Adrenal gland (tissue), 12 donors: ENCODE results near the gene TBC1D9B. TPM values are rescaled to one million over a fixed set of nuclear protein-coding genes. Genes with fewer than 3 reads are reported as not detected.
"Not testable (repeated sequence)": the region's sequence is repeated elsewhere in the genome, so short reads cannot be mapped to it uniquely, and the experiment has no call there.

Source experiments
- DNase-seq, 7 donors: peaks; one replicate each; pipeline ENCODE4 v3.0.0-alpha.2; 2019 to 2020
- H3K27ac ChIP-seq, 5 donors: fragments of 200-600 bp; sonication (generic) in 4 of 5; 1 replicate in 3 of 5; 2 replicates in 2 of 5; pipeline versions ENCODE4 v1.5.1 to v1.8.0; 2016 to 2020; ENCODE audit warnings: mild to moderate bottlenecking in 1 of 5
- H3K27me3 ChIP-seq: fragments of 200-600 bp; 2 replicates; pipeline ENCODE4 v1.8.0; 2021
- H3K36me3 ChIP-seq, 2 donors: fragments of 200-600 bp; replicated peaks in 1 of 2; 1 replicate in 1 of 2; 2 replicates in 1 of 2; pipeline versions ENCODE4 v1.5.1 to v1.8.0; 2018 to 2022
- H3K4me1 ChIP-seq, 2 donors: fragments of 200-600 bp; replicated peaks in 1 of 2; 1 replicate in 1 of 2; 2 replicates in 1 of 2; pipeline versions ENCODE4 v1.5.1 to v1.8.0; 2018 to 2021
- H3K4me3 ChIP-seq, 4 donors: fragments of 200-600 bp; sonication (generic) in 3 of 4; one replicate each; pipeline ENCODE4 v1.5.1; 2016 to 2018
- H3K9me3 ChIP-seq, 3 donors: fragments of 200-600 bp; sonication (generic) in 1 of 3; replicated peaks in 1 of 3; 1 replicate in 2 of 3; 2 replicates in 1 of 3; pipeline versions ENCODE4 v1.5.1 to v1.8.0; 2016 to 2021
- CTCF ChIP-seq, 6 experiments: fragments of 450-650 bp in 4 of 6; fragments of 200-600 bp in 2 of 6; sonication (generic) in 1 of 6; IDR thresholded peaks; 1 replicate in 5 of 6; 2 replicates in 1 of 6; pipeline versions ENCODE4 v1.5.1 to v1.8.0; 2016 to 2021; ENCODE audit warnings: antibody characterized with exemption in 6 of 6, mild to moderate bottlenecking in 2 of 6, moderate library complexity in 1 of 6
- POLR2A ChIP-seq, 2 donors: fragments of 450-650 bp; IDR thresholded peaks; one replicate each; pipeline ENCODE4 v1.6.1; 2017; ENCODE audit warnings: antibody characterized with exemption in 2 of 2, mild to moderate bottlenecking in 2 of 2, moderate library complexity in 1 of 2
- WGBS, 4 donors: extraction: QIAGEN DNeasy Blood & Tissue Kit in 2 of 4; methylation state at CpG; one replicate each; pipeline versions ENCODE4 v1.1.5 to v1.1.7; 2013 to 2017; 5-methylcytosine and 5-hydroxymethylcytosine counted together
- intact Hi-C, 2 donors: fragments of 100-400 bp; cut with DNase I; formaldehyde crosslinking; loops; one replicate each; pipeline versions ENCODE4 v1.14.1 to v1.15.0; 2022 to 2023
- polyA plus RNA-seq, 3 donors: library from polyadenylated mRNA; stranded (reverse); fragments of 200-250 nt in 2 of 3; fragments of 350-450 nt in 1 of 3; fragmentation: Illumina TruSeq in 1 of 3; extraction: RNeasy Lipid Tissue Mini Kit (QIAGEN cat#74804) in 1 of 3; gene quantifications; one replicate each; pipeline ENCODE4 v1.2.3, GENCODE V29; 2013 to 2014
- total RNA-seq, 9 donors: library from RNA; depleted of rRNA in 4 of 9; stranded (reverse); fragments of >200 nt in 4 of 9; fragments of 120-200 nt in 1 of 9; fragmentation: NEBNext Ultra II Directional in 1 of 9; extraction: Animal tissue kit (Norgen Biotek cat#: 25700) in 1 of 9; gene quantifications; one replicate each; pipeline versions ENCODE4 v1.1.0 to v1.2.4, GENCODE V29; 2013 to 2023
- donor health status: healthy with polysubstance abuse.
- donor health status: Bipolar disorder and iron deficiency.
- donor health status: DM: yes; HTN: yes; CAD: no.
- donor health status: DM: no; HTN: no; CAD: no.
- donor health status: DM: no; HTN: no; CAD: no.
- donor health status: DM: yes; HTN: yes; CAD: no.

TBC1D9B gene
- total and polyA plus RNA-seq, 12 donors = 30.7 to 192 (median 128) TPM

- Histone ChIP-seq H3K4me3 (no peak overlapping the region), H3K4me1 (no peaks in the 10 kb centered on the region), H3K27me3 (no peaks in the 10 kb centered on the region), H3K27ac (no peak overlapping the region), H3K9me3 (no peaks in the 10 kb centered on the region), H3K36me3 (peaks cover 0 to 84% of the 10 kb centered on the region in 2 donors)
- DNase-seq = no peak
- WGBS, 4 donors = 89 to 94% (median 91%) methylated on average over 7 to 15 of the region's 18 CpGs
- intact Hi-C loops = no loop called here
- TF ChIP-seq CTCF (IDR thresholded peaks at IDR 0.05) (no peak), POLR2A (IDR thresholded peaks at IDR 0.05) (no peak)
Measured at GRCh38 chr5:179872055-179872827, 35.5 kb downstream of the TBC1D9B start.

GRCh38 chr5:179871533-179871932, 36.2 kb downstream of the TBC1D9B start:
- WGBS, 4 donors = 90 to 92% (median 91%) methylated on average over 3 to 14 of the region's 14 CpGs

GRCh38 chr5:179870952-179871351, 36.7 kb downstream of the TBC1D9B start:
- DNase-seq = no peak
- H3K27ac ChIP-seq = no peak overlapping the region
- TF ChIP-seq CTCF (IDR thresholded peaks at IDR 0.05) (no peak), POLR2A (IDR thresholded peaks at IDR 0.05) (no peak)
- intact Hi-C loops = no loop called here
- WGBS, 4 donors = 73 to 83% (median 77%) methylated on average over 3 of the region's 3 CpGs
- H3K27me3 ChIP-seq = no peaks in the 10 kb centered on the region
- no peak overlapping the region for H3K4me3 ChIP-seq
- peaks cover 0 to 76% of the 10 kb centered on the region in 2 donors for H3K36me3 ChIP-seq
- no peaks in the 10 kb centered on the region for H3K9me3 ChIP-seq
- H3K4me1 ChIP-seq = no peaks in the 10 kb centered on the region

More at GRCh38 chr5:179871533-179871932, 36.2 kb downstream of the TBC1D9B start:
- H3K4me3 ChIP-seq, intact Hi-C loops, DNase-seq, H3K27me3 ChIP-seq, H3K4me1 ChIP-seq, H3K27ac ChIP-seq, H3K9me3 ChIP-seq: not testable (repeated sequence)
- peaks cover 0 to 82% of the 10 kb centered on the region in 2 donors for H3K36me3 ChIP-seq

GRCh38 chr5:179870403-179870903, 37.2 kb downstream of the TBC1D9B start:
- Histone ChIP-seq H3K27me3 (no peaks in the 10 kb centered on the region), H3K9me3 (no peaks in the 10 kb centered on the region), H3K4me1 (no peaks in the 10 kb centered on the region), H3K4me3 (no peak overlapping the region), H3K27ac (no peak overlapping the region), H3K36me3 (peaks cover 0 to 74% of the 10 kb centered on the region in 2 donors)
- peak in 6 of 7 donors; percentile 54 to 91 (median 80) for DNase-seq
- TF ChIP-seq CTCF (IDR thresholded peaks at IDR 0.05) = peak in 4 of 6 experiments; percentile 50 to 66 (median 54)
- no peak for TF ChIP-seq POLR2A (IDR thresholded peaks at IDR 0.05)
- intact Hi-C loops = no loop called here
- 78 to 84% (median 82%) methylated on average over 5 to 17 of the region's 17 CpGs for WGBS, 4 donors
